ENCODE measurements around the gene ACACA. TPM values are rescaled to one million over a fixed set of nuclear protein-coding genes. Genes with fewer than 3 reads are reported as not detected.

ACACA gene
- total RNA-seq, 2 donors from 2014 or later, result 8.6 to 10.2 TPM

- Histone ChIP-seq H3K9me3 (no peaks in the 10 kb centered on the region), H3K27me3 (no peaks in the 10 kb centered on the region), H3K36me3 (peaks cover 23% of the 10 kb centered on the region), H3K4me1 (no peaks in the 10 kb centered on the region), H3K4me3 (no peak overlapping the region), H3K27ac (no peak overlapping the region)
- no peak for DNase-seq (ENCODE audit: low spot score)
- no peak for TF ChIP-seq CTCF (IDR thresholded peaks at IDR 0.05)
Observed at GRCh38 chr17:37111329-37111728, 295.3 kb downstream of the ACACA start.

- DNase-seq (ENCODE audit: low spot score), result no peak
- Histone ChIP-seq H3K27me3 (no peaks in the 10 kb centered on the region), H3K4me3 (no peak overlapping the region), H3K9me3 (no peaks in the 10 kb centered on the region), H3K4me1 (no peaks in the 10 kb centered on the region), H3K36me3 (peaks cover 23% of the 10 kb centered on the region), H3K27ac (no peak overlapping the region)
- no peak for TF ChIP-seq CTCF (IDR thresholded peaks at IDR 0.05)
Observed at GRCh38 chr17:37110746-37111145, 295.9 kb downstream of the ACACA start.

GRCh38 chr17:37109731-37110710, 296.6 kb downstream of the ACACA start:
- DNase-seq (ENCODE audit: low spot score), result no peak

GRCh38 chr17:37109106-37109505, 297.5 kb downstream of the ACACA start:
- Histone ChIP-seq H3K36me3 (peaks cover 23% of the 10 kb centered on the region), H3K9me3 (no peaks in the 10 kb centered on the region), H3K27me3 (no peaks in the 10 kb centered on the region), H3K4me1 (no peaks in the 10 kb centered on the region), H3K27ac (no peak overlapping the region), H3K4me3 (no peak overlapping the region)
- TF ChIP-seq CTCF (IDR thresholded peaks at IDR 0.05), result no peak
- no peak for DNase-seq (ENCODE audit: low spot score)

More at GRCh38 chr17:37109731-37110710, 296.6 kb downstream of the ACACA start:
- no peaks in the 10 kb centered on the region for H3K27me3 ChIP-seq
- peaks cover 23% of the 10 kb centered on the region for H3K36me3 ChIP-seq
- TF ChIP-seq CTCF (IDR thresholded peaks at IDR 0.05), result no peak
- H3K4me3 ChIP-seq, result no peak overlapping the region
- H3K4me1 ChIP-seq, result no peaks in the 10 kb centered on the region
- no peaks in the 10 kb centered on the region for H3K9me3 ChIP-seq
- H3K27ac ChIP-seq, result no peak overlapping the region

- Histone ChIP-seq H3K4me3 (no peak overlapping the region), H3K27ac (no peak overlapping the region), H3K4me1 (no peaks in the 10 kb centered on the region), H3K9me3 (no peaks in the 10 kb centered on the region), H3K36me3 (peaks cover 18% of the 10 kb centered on the region), H3K27me3 (no peaks in the 10 kb centered on the region)
- TF ChIP-seq CTCF (IDR thresholded peaks at IDR 0.05), result no peak
- DNase-seq (ENCODE audit: low spot score), result no peak
Observed at GRCh38 chr17:37107406-37108083, 299.1 kb downstream of the ACACA start.

Measured in right atrium auricular region (tissue), 2 donors.